ENCODE measurements around the gene CBFB. TPM values are rescaled to one million over a fixed set of nuclear protein-coding genes. Genes with fewer than 3 reads are reported as not detected.

The CBFB gene
- total RNA-seq, 4 donors from 2014 or later: 38.9 to 105 (median 96.5) TPM

DNA sequence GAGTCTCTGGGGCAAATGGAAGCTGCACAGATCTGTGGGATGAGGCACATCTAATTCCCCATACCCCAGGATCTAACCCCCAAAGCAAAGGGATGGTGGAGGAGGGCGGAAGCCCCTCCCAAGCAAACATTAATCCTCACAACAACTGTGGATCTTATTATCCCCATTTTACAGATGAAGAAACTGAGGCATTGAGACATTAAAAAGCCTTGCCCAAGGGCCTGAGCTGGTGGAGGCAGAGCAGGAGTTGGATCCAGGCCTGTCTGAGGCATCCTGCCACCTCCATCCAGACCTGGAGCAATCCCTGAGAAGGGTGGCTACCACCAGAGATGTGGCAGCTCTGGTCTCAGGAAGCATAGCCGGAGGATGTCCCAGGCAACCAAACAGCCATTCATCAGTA, 17.7 kb upstream of the CBFB start:
- Histone ChIP-seq H3K27me3 (no peaks in the 10 kb centered on the region), H3K4me1 (peaks cover 5 to 7% of the 10 kb centered on the region in 2 donors), H3K27ac (no peak overlapping the region), H3K4me3 (no peak overlapping the region), H3K36me3 (no peaks in the 10 kb centered on the region), H3K9me3 (no peaks in the 10 kb centered on the region)
- no peak for ATAC-seq
- intact Hi-C loops (cut with DNase I; ENCODE audit: low total_unique reads): no loop called here
- DNase-seq: no peak
- in situ Hi-C loops (cut with MboI; ENCODE audit: low sequenced_read_pairs in 4 of 4): loop anchor here in 1 of 4 donors (10.0 kb wide), 1 partner anchor 144 kb away; the partner anchor contains the start of genes B3GNT9, FBXL8 and TRADD
- TF ChIP-seq, protein P1, sequence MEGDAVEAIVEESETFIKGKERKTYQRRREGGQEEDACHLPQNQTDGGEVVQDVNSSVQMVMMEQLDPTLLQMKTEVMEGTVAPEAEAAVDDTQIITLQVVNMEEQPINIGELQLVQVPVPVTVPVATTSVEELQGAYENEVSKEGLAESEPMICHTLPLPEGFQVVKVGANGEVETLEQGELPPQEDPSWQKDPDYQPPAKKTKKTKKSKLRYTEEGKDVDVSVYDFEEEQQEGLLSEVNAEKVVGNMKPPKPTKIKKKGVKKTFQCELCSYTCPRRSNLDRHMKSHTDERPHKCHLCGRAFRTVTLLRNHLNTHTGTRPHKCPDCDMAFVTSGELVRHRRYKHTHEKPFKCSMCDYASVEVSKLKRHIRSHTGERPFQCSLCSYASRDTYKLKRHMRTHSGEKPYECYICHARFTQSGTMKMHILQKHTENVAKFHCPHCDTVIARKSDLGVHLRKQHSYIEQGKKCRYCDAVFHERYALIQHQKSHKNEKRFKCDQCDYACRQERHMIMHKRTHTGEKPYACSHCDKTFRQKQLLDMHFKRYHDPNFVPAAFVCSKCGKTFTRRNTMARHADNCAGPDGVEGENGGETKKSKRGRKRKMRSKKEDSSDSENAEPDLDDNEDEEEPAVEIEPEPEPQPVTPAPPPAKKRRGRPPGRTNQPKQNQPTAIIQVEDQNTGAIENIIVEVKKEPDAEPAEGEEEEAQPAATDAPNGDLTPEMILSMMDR (IDR thresholded peaks at IDR 0.05 in 4 of 5, conservative IDR thresholded peaks at IDR 0.05 in 1 of 5): no peak
- no peak for TF ChIP-seq POLR2A (IDR thresholded peaks at IDR 0.05)

DNA sequence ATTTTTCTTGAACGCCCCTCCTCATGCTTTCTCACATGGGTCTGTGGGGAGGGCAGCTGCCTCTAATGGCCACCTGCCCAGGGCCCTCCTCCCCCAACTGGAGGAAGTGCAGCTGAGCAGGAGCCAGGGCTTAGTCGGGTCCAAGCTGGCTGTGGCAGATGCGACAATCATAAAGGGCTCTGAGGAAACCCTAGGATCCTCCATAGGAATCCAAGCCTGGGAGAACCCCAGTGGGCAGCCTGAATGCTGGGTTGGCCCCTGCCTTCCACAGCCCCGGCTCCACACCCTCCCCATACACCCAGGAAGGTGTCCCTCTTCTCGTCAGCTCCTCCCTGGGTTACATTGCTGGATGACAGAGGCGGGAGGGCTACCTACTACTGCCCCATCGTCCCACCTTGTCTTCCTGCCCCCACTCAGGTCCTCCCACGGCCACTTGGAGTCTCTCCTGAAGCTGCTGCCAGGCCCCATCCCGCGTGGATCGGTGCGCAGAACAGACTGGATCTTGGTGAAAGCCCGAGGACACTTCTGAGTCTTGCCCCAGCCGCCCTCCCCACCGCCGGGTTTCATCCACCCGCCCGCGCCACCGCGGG, 15.6 kb upstream of the CBFB start:
- ATAC-seq (no peak), DNase-seq (no peak)
- H3K27me3 ChIP-seq: no peaks in the 10 kb centered on the region
- peak overlapping the region; percentile 55 to 77 (median 58) for H3K4me3 ChIP-seq
- in situ Hi-C loops (cut with MboI; ENCODE audit: low sequenced_read_pairs in 4 of 4) (loop anchor here in 1 of 4 donors (10.0 kb wide), 1 partner anchor 141 kb away; the partner anchor contains the start of genes B3GNT9, FBXL8 and TRADD), intact Hi-C loops (cut with DNase I; ENCODE audit: low total_unique reads) (no loop called here)
- no peak for TF ChIP-seq POLR2A (IDR thresholded peaks at IDR 0.05)
- TF ChIP-seq, protein P1 (IDR thresholded peaks at IDR 0.05 in 4 of 5, conservative IDR thresholded peaks at IDR 0.05 in 1 of 5): no peak
- H3K36me3 ChIP-seq: no peaks in the 10 kb centered on the region
- peak overlapping the region in 3 of 4 donors; percentile 43 to 68 (median 68) for H3K27ac ChIP-seq
- H3K4me1 ChIP-seq: peaks cover 5 to 7% of the 10 kb centered on the region in 2 donors
- H3K9me3 ChIP-seq: no peaks in the 10 kb centered on the region

DNA sequence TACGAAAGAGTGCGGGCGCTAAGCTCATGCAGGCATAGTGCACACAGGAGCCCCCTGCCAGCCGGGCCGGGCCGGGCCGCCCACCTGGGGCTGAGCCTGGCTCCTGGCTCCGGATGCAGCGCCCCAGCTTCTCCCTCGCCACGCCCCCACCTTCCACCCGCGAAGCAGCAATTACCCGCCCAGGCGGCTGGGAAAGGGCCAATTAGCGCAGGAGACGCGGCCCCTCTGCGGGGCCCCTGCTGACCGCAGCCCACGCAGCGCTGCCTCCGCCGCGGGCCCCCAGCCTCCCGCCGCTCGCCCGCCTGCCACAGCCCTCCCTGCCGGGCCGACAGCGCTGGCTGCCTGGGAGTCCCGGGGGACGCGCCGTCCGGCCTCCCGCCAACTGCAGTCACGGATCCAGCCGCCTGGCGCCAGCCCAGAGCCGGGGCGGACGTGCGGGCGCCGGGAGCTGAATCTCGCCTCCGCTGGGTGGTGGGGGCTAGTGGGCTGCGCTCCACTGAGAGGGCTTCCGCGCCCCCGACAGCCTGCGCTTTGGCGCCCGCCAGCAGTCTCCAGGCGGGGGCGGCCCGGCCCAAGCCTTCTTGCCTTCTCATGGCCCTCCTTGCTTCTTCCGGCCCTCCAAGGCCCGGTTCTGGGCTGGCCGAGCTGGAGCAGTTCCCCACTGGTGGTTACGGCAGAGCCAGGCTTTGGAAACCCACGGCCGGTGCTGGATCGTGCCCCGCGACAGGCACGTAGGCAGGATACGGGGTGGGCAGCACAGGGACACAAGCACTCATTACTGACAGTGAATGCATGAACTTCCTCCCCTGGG, 14.9 kb upstream of the CBFB start:
- H3K4me3 ChIP-seq: peak overlapping the region; percentile 55 to 77 (median 58)
- no peaks in the 10 kb centered on the region for H3K27me3 ChIP-seq
- in situ Hi-C loops (cut with MboI; ENCODE audit: low sequenced_read_pairs in 4 of 4) (loop anchor here in 1 of 4 donors (10.0 kb wide), 1 partner anchor 141 kb away; the partner anchor contains the start of genes B3GNT9, FBXL8 and TRADD), intact Hi-C loops (cut with DNase I; ENCODE audit: low total_unique reads) (loop anchor here (2.0 kb wide), 1 partner anchor 37 kb away; no protein-coding TSS in a partner anchor)
- H3K27ac ChIP-seq: peak overlapping the region; percentile 43 to 68 (median 61)
- no peaks in the 10 kb centered on the region for H3K36me3 ChIP-seq
- no peak for TF ChIP-seq POLR2A (IDR thresholded peaks at IDR 0.05)
- TF ChIP-seq, protein P1 (IDR thresholded peaks at IDR 0.05 in 4 of 5, conservative IDR thresholded peaks at IDR 0.05 in 1 of 5): peak in 3 of 5 experiments; percentile 20 to 34 (median 33)
- ATAC-seq (peak; percentile 52 to 65), DNase-seq (peak; percentile 48 to 66)
- no peaks in the 10 kb centered on the region for H3K9me3 ChIP-seq
- H3K4me1 ChIP-seq: peaks cover 5 to 7% of the 10 kb centered on the region in 2 donors

DNA sequence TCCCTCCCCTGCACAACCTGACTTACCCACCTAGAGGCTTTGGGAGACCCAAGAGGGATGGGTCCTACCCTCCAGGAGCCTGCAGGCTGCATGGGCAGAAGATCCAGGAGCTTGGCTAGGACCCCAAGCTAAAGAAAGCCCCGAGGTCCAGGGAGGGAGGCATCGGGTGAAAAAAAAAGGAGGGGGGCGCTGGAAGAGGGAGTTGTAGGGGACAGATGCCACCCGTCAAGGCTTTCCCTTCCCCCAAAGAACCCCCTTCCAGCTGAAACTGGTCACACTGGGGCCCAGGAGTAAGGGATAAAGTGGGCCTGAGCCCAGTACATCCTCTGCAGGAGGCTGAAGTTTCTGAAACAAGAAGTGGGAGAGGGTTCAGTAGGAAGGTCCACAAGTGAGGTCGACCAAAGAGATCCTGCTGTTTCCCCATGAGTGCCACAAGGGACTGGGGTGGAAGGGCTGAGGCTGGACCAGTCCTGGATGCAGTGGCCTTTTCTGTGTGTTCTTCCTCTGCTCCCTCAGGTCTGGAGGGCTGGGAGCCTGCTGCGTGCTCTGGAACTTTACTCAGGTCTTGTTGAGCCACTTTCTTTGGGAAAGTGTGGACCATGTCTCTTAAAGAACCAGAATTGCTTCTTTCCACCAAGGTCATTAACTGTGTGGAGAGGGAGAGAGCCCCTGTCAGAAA, 14.2 kb upstream of the CBFB start:
- Histone ChIP-seq H3K27me3 (no peaks in the 10 kb centered on the region), H3K4me1 (peaks cover 5 to 7% of the 10 kb centered on the region in 2 donors), H3K4me3 (peak overlapping the region; percentile 55 to 77 (median 58)), H3K27ac (peak overlapping the region in 3 of 4 donors; percentile 43 to 68 (median 68)), H3K36me3 (no peaks in the 10 kb centered on the region), H3K9me3 (no peaks in the 10 kb centered on the region)
- ATAC-seq: peak in 1 of 2 donors; percentile 4
- intact Hi-C loops (cut with DNase I; ENCODE audit: low total_unique reads): loop anchor here (2.0 to 5.0 kb wide), 2 partner anchors 38 to 88 kb away; no protein-coding TSS in a partner anchor
- no peak for DNase-seq
- in situ Hi-C loops (cut with MboI; ENCODE audit: low sequenced_read_pairs in 4 of 4): loop anchor here in 1 of 4 donors (10.0 kb wide), 1 partner anchor 140 kb away; the partner anchor contains the start of genes B3GNT9, FBXL8 and TRADD
- TF ChIP-seq POLR2A (IDR thresholded peaks at IDR 0.05): no peak
- TF ChIP-seq, protein P1 (IDR thresholded peaks at IDR 0.05 in 4 of 5, conservative IDR thresholded peaks at IDR 0.05 in 1 of 5): no peak
